Left kidney (tissue), 2 donors: ENCODE data around the gene HECTD4. TPM values are rescaled to one million over a fixed set of nuclear protein-coding genes. Genes with fewer than 3 reads are reported as not detected.
A peak's percentile ranks its signal among the peaks of the same experiment; 100 is the strongest.

Experiments
- DNase-seq: peaks from one replicate; pipeline ENCODE4 v3.0.0-alpha.2; 2013
- polyA plus RNA-seq: library from polyadenylated mRNA; unstranded; fragments of 120-200 nt; gene quantifications from one replicate; pipeline ENCODE4 v1.2.1, GENCODE V29; 2013; ENCODE audit not compliant: insufficient read length

HECTD4 gene
- polyA plus RNA-seq, 1 donor = 70.7 TPM

- DNase-seq = no peak
These were observed 168.2 kb downstream of the HECTD4 start for GRCh38 chr12:112214064-112214463.

- no peak for DNase-seq
These were observed 173.8 kb downstream of the HECTD4 start for GRCh38 chr12:112208301-112208910.

- no peak for DNase-seq
These were observed 174.8 kb downstream of the HECTD4 start for GRCh38 chr12:112207397-112207924.

- no peak for DNase-seq
These were observed 175.3 kb downstream of the HECTD4 start for GRCh38 chr12:112206944-112207343.

GRCh38 chr12:112199136-112199535, 183.1 kb downstream of the HECTD4 start:
- no peak for DNase-seq

GRCh38 chr12:112198120-112198733, 184.0 kb downstream of the HECTD4 start:
- peak; percentile 42 for DNase-seq

- DNase-seq = no peak
These were observed 185.9 kb downstream of the HECTD4 start for GRCh38 chr12:112196196-112196875.

- DNase-seq = no peak
These were observed 187.5 kb downstream of the HECTD4 start for GRCh38 chr12:112194601-112195247.

GRCh38 chr12:112192475-112192874, 189.8 kb downstream of the HECTD4 start:
- no peak for DNase-seq

GRCh38 chr12:112191840-112192321, 190.3 kb downstream of the HECTD4 start:
- no peak for DNase-seq

- DNase-seq = no peak
These were observed 191.0 kb downstream of the HECTD4 start for GRCh38 chr12:112191201-112191600.

GRCh38 chr12:112190231-112191025, 191.8 kb downstream of the HECTD4 start:
- DNase-seq = no peak

GRCh38 chr12:112188130-112188830, 194.0 kb downstream of the HECTD4 start:
- DNase-seq = no peak

GRCh38 chr12:112185093-112185923, 196.9 kb downstream of the HECTD4 start:
- DNase-seq = no peak

GRCh38 chr12:112184056-112184887, 198.0 kb downstream of the HECTD4 start:
- DNase-seq = no peak

GRCh38 chr12:112183141-112184021, 198.8 kb downstream of the HECTD4 start:
- no peak for DNase-seq

GRCh38 chr12:112182499-112182898, 199.7 kb downstream of the HECTD4 start:
- DNase-seq = no peak

GRCh38 chr12:112180422-112180821, 201.8 kb downstream of the HECTD4 start:
- no peak for DNase-seq
